Hindlimb muscle (tissue), 1 donor: Measurements from ENCODE around the gene PTPRM. TPM values are rescaled to one million over a fixed set of nuclear protein-coding genes. Genes with fewer than 3 reads are reported as not detected.
A peak's percentile ranks its signal among the peaks of the same experiment; 100 is the strongest.
"Not testable (repeated sequence)": the region's sequence is repeated elsewhere in the genome, so short reads cannot be mapped to it uniquely, and the experiment has no call there.

ENCODE experiments used
- DNase-seq: peaks from one replicate; pipeline ENCODE4 v3.0.0-alpha.2; 2013
- polyA plus RNA-seq: library from polyadenylated mRNA; unstranded; fragments of 120-200 nt; gene quantifications from one replicate; pipeline ENCODE4 v1.2.1, GENCODE V29; 2013; ENCODE audit not compliant: insufficient read length

The PTPRM gene
- polyA plus RNA-seq, 1 donor, result 80.2 TPM

DNA sequence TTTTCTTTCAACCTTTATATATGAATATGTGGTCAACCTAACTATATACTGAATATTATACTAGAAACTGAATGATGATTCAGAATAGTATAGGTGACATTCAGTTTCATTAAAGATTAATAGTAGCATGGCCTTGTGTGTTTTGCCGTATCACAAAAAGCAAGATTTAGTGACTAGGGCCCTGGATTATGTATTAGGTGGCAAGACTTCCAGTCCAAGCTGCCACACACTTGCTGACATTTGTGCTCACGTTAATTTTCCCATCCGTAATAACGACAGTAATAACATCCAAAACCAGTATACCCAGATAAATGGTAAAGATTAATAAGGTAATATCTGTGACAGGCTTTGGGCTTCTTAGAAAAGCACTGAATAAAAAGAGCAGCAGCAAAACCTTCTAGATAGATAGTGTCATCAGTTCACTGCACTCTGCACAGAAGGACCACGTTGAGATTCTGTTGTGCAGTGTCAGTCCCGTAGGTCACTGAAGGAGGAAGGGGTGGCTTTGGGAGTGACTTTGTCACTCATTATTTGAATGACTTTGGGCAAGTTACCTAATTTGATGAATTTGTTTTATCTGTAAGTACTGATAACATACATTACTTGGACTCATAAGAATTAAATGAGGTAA lies 451.7 kb downstream of the PTPRM start:
- no peak for DNase-seq

DNA sequence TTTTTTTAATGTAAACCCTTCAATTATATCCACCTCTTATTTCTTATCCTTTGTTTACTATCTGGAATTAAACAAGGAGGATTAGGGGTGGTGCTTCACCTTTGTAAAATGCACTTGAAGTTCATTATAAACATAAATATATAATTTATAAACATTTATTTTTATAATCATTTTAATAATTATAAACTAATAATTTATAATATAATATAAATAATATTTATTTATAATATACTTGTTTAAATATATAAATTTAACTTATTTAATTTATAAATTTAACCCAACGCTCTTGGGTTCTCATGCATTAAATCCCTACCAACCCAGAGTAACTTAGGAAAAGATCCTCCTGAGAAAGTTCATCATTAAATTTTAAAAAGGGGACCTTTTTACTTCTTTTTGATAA lies 452.5 kb downstream of the PTPRM start:
- DNase-seq, result no peak

DNA sequence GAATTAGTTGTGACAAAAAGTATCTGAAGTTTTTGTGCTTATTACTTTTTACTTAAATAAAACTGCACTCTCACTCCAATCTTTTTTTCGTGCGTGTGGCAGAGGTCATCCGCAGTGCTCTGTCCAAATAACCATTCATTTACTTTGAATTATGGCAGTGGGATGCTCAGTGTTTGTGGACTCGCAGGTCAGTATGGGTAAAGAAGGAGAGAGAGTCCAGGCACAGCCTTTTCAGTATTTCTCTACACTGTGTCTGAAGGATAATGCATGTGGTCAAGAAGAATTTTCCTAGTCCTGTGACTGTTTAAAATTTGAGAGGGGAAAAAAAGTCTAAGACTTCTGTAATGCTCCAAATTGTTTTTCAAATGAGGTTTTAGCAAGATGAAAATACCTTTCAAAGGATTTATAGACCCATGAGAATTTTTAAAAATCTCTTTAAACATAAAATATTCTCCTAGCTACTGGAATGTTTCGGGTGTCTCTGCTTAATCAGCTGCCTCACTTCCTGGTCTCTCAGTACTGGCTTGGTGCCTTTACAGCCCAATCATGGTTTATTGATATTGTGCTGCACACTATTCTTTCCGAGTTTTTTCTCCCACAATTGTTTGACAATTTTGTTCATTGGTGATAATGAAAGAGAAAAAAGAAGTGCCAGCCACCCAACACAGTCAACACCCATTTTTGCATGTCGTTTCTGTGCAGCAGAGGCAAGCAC lies 453.2 kb downstream of the PTPRM start:
- DNase-seq, result no peak

DNA sequence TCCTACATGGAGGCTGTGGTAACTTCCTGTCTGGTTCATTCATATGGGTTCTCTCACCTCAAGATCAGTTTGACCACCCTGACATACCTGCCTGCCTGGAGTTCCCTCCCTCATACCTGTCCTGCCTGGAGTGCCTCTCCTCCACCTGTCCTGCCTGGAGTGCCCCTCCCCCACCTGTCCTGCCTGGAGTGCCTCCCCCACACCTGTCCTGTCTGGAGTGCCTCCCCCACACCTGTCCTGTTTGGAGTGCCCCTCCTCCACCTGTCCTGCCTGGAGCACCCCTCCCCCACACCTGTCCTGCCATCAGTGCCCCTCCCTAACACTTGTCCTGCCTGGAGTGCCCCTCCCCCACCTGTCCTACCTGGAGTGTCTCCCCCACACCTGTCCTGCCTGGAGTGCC lies 461.9 kb downstream of the PTPRM start:
- no peak for DNase-seq

DNA sequence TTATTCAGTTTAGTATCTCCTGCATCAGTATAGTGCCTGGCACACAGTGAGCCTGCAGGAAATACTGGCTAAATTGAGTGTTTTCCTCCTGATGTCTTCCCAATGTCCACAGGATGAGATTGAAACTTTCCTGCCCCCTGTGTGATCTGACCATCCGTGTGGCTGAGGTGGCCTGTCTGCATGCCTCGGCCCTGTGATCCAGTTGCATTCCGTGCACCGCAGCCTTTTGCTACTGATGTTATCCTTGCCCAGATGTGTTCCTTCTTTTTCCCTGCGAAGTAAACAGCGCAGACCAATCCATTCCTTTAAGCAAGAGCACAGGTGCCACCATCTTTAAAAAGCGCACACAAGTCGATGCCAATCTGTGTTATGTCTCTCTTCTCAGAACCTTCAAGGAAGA lies 462.6 kb downstream of the PTPRM start:
- no peak for DNase-seq

DNA sequence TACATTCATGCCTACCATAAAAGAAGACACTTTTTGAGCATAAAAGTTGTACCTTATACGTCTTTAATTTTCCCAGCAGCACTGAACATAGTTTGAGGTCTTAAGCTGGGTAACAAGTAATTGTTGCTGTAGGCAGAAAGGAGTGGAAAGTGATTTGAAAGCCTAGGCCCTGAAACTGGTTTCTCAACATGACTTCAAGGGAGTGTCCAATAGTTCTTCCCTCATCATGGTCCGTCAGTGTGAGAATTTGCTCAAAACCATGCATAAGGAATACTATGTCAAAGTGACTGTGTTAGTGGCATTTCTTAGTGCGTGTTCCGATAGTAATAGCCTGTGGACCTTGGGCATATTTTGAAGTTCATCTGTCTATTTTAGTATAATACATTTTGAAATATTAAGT lies 463.1 kb downstream of the PTPRM start:
- DNase-seq, result no peak

DNA sequence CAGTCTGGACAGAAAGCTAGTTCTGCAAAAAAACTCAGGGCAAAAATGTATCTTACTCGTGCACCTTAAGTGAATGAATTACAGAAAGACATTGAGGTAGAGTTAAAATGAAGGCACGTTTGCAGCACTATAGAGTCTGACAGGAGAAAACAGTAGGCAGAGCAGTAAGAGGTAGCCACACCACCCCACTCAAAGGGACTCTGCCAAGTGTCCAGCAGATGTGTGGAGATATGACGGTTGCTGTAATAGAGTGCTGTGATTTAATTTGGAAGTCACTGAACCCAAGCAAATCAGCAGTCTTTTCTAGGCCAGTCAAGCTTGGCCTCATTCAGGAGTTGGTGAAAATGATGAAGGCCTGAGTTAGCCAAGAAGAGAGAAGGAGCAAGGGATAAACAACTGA lies 464.4 kb downstream of the PTPRM start:
- DNase-seq, result peak; percentile 8

DNA sequence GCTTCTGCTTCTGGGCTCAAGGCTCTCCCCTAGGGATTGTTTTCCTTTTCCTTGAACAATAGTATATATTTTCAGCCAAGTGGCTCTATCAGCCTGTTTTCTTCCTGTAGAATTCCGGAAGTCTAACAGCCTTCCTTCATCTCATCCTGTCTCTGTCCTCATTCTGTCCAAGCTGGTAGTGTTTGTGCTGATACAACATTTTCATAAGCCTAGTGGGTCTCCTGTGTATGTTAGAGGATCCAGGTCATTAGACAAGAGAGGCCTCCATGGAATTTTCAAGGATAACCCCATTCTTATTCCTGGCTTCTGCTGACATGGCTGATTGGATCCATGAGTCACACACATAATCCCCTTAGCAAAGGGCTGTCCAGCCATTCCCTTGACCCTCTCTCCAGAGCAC lies 467.6 kb downstream of the PTPRM start:
- no peak for DNase-seq

DNA sequence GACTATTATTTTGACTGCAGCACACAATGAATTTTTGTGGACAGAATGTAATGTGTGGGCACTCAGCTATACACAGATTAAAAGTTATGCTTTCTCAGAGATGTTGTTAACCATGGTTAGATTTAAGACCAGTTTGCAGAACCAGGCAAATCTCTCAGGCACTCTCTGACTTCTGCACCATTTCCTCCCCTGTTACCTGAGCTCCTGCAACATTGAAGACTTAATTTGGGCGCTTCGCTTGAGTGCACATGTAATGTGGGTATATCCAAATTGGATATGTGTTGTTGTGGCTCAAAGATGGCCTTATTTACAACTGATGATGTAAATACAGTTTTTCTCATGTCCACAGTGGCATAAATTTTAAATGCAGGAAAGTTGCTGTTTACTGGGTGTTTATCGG lies 469.4 kb downstream of the PTPRM start:
- DNase-seq, result no peak

DNA sequence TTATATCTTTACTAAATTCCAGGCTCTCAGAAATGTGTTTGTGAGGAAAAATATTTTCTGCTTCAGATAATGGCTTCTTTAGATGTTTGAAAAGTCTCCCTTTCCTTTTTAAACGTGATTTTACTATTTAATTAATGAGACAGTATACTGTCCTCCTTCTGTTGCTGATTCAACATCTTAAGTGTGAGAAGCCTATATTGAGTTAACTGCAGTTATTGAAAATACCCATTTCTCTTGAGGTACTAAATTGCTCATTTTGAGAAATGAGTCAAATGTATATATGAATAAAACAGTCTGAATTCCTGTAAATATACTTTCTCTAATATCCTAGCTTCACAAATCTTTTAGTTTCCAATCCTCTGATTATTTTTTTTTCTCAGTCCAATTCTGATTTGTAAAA lies 470.2 kb downstream of the PTPRM start:
- DNase-seq, result no peak

DNA sequence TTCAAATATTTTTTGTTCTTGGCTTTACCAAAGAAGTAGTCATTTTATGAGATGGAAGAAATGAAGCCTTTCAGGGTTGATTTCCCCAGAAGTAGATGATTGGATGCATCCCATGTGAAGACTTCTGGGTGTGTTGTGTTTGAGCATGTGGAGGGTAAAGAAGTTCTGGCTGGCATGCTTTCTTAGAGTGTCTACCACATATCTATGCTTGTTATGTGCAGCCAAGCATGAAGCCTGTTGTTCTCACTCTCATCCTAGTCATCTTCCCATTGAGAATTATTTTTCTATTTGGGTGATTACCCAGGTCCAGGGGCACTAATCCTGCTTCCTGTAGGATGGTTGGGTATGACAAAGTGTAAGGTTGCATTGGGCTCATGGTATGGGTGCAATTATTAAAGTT lies 472.9 kb downstream of the PTPRM start:
- DNase-seq, result no peak

DNA sequence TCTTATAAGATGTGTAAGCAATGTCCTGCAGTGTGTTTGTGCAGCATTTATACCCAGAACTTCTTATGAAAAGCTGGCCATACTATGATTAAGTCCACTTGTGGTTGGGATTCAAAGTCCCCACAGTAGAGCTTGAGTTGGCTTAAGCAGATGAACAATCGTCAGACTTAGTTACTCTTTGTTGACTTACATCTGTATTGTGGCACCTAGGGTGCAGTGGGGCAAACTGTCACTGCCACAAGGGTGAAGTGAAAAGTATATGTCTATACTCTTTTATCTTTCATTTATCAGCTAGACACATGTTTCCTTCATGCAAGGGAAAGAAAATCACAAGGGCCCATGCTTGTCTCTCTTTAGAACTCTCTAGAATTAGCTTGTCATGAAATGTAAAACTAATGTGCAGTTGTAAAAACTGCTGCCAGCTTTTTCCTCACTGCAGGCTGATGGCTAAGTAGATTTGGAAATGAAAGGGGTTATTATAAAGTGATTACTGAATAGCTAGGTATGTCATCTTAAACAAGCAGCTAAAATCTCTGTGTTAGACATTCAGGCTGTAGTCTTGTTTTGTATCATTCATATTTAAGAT lies 474.5 kb downstream of the PTPRM start:
- no peak for DNase-seq

DNA sequence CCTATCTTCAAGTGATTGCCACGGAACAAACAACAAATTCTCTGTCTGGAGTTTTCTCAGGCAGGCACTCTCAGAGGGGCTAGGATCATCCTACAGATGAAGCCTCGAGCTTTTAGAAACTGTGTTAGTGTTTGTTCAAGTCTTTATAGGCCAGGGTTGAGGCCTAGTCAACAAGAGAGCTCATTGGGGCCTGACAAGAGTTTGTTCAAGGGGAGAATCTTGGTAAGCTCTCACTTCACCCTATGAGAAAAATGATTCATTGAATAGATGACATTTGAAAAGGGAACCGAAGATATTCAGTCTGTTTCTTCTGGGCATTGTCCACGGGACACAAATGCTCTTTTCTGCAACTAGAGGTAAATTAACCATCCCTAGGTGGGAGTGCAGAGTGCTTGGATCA lies 476.9 kb downstream of the PTPRM start:
- no peak for DNase-seq

DNA sequence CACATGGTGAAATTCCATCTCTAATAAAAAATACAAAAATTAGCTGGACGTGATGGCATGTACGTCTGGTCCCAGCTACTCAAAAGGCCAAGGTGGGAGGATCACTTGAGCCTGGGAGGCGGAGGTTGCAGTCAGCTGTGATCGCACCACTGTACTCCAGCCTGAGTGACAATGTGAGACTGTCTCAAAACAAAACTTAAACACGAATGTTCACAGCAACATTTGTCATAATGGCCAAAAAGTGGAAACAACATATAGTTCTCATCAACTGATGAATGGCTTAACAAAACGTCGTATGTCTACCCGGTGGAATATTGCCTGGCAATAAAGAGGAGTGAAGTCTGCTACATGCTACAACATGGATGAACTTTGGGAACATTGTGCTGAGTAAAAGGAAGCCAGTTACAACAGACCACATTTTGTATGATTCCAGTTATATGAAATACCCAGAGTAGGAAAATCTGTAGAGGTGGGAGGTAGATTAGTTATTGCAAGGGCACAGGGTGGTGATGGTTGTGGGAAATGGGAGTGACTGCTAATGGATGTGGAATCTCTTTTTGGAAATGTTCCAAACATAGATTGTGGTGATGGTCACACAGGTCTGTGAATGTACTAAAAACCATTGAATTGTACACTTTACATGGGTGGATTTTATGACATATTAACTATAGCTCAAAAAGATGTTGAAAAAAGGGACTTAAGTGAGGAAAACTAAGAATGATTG lies 478.2 kb downstream of the PTPRM start:
- DNase-seq, result no peak

DNA sequence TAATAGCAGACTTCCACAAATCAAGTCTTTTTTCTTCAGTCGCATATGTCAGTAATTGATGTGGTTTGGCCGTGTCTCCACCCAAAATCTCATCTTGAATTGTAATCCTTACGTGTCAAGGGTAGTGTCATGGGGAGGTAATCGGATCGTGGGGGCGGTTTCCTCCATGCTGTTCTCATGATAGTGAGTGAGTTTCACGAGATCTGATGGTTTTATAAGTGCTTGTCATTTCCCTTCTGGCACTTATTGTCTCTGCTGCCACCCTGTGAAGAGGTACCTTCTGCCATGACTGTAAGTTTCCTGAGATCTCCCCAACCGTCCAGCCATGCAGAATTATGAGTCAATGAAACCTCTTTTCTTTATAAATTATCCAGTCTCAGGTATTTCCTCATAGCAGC lies 478.8 kb downstream of the PTPRM start:
- no peak for DNase-seq

DNA sequence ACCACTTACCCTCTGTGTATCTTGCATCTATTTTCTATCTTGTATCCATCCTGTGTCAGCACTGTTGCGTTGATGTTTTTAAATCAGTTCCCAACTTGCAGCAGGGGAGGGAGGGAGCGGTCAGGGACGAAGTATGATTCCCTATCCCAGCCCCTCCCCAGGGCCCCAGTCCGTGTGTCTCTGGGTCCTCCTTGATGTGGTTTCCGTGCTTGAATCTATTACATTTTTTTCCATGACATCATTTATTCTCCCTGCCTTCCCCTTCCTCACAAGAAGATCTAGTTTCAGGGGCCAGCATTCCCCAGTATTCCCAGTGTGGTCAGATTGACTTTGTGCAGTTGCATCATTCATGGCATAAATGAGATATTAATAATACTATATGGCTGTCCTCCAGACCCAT lies 479.3 kb downstream of the PTPRM start:
- no peak for DNase-seq

DNA sequence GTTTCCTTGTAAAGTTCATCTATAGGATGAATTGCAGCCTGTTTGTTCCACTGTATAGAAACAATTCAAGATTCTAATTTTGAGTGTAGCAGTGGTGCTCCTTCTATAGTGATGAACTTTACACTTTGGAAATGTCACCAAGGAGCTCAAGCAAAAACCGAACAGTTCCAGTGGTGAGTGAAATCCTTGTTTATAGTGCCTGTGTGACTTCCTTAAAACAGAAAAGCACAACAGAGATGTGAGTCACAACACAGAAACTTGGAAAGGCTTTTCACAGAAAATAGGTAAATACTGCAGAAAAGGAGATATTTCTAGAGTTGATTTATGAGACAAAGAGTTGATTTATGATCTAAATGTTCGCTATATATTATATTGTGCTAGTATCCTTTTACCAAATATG lies 482.0 kb downstream of the PTPRM start:
- DNase-seq, result no peak

DNA sequence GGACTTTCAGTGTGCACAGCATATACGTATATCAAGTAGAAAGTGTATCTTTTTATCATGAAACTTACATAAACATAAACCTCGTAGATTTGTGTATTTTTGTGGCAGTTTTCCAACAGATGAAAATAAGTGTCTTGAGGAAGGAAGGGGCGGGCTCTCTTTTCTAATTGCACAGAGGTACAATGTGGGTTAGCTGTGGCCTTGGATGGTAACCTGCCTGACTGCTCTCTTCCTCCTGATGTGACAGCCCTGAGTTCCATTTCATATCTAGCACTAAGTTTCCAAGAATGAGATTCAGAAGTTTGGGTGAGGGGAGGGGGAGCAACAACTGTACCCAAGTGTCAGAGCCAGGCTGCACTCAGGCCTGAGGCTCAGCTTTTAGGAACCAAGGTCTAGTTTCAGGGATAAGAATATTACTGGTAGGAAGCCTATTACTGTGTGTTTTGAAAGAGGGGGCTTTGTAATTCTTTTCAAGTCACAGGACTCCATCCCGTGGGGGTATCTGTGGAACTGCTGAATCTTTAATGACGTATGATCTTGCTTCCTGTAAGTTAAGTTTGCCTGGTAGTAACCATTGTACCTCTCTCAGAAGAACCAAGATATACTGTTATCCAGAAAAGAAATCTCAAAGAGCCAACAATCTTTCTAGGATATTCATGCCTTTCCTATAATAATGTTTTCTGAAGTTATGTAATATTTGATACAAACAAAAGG lies 483.7 kb downstream of the PTPRM start:
- DNase-seq, result no peak

DNA sequence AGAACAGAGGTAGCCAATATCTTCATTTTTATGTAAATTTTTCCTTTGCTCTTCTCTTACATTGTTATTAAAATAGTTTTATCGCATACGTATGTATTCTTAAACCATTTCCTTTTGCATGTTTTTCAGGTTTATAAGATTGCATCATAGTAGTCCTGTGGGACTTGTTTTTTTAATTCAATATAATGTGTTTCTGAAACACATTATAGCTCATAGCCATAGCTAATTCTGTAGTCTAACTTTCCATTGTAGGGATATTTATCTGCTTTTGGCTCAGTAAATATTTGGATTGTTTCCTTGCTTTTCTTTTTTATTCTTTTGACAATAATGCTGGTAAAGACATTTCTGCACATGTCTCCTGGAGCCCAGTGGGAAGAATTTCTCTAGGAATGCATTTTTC lies 484.3 kb downstream of the PTPRM start:
- DNase-seq, result peak; percentile 55

DNA sequence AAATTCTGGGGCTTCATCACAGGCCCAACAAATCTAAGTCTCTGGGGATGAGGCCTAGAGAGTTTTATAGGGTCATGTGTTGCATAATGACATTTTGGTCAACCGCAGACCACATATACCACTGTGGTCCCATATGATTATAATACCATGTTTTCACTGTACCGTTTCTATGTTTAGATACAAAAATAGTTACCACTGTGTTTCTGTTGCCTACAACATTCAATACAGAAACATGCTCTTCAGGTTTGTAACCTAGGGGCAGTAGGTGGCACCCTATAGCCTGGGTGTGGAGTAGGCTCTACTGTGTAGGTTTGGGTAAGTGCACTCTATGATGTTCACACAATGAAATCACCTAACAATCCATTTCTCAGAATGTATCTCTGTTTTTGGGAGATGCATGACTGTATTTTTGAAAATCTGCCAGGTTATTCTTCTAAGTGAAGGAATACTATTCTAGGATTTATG lies 485.2 kb downstream of the PTPRM start:
- peak; percentile 12 for DNase-seq

DNA sequence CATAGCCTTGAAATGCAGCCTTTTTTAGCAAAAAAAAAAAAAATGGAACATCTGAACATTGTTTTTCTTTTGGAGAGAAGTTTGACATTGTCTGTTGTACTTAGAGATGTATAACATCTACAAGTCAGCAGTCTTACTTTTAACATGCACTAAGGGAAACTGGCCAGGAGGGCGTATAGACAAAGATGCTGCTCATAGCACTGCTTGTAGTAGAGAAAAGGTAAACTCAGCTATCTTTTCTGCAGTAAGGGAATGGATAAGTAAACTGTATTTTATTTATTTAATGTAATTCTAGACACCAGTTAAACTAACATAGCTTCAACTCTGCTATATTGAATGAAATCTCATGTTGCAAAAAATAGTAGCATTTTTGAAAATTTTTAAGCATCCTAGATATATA lies 489.6 kb downstream of the PTPRM start:
- DNase-seq, result no peak

DNA sequence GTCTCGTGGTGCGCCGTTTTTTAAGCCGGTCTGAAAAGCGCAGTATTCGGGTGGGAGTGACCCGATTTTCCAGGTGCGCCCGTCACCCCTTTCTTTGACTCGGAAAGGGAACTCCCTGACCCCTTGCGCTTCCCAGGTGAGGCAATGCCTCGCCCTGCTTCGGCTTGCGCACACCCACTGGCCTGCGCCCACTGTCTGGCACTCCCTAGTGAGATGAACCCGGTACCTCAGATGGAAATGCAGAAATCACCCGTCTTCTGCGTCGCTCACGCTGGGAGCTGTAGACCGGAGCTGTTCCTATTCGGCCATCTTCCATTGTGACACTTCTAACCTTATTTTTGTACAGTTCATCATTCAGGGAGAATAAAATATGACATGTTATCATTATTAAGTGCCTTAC lies 496.0 kb downstream of the PTPRM start:
- not testable (repeated sequence) for DNase-seq

DNA sequence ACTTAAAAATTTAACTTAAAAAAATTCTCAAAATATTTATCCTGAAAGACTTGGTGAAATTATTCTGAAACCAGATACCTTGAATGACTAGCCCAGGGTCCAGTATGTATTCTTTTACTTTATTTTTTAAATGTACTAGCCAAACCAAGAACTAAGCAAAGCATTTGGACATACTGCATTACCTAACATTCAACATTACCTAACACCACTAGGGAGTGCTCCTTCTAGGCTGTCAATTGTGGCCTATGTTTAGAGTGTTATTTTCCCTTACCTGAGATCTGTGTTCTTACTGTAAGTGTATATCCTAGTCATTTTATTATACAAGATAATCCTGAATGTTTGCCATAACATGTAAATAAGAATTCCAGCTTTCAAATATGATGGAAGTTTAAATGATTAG lies 496.6 kb downstream of the PTPRM start:
- DNase-seq, result no peak
